A673 (cell line): ENCODE measurements around the gene CYTH3. TPM values are rescaled to one million over a fixed set of nuclear protein-coding genes. Genes with fewer than 3 reads are reported as not detected.

Source experiments
- BruUV-seq: library from RNA; stranded (reverse); fragments of 400-500 nt; replicated peaks from 2 replicates; lab custom pipeline; 2021; lab: Mats Ljungman, UMichigan
- CTCF ChIA-PET: fragments of 300-600 bp; sonication (Branson Sonifier 250); formaldehyde crosslinking; loops from one replicate; lab custom pipeline; 2022; ENCODE audit warnings: antibody characterized with exemption; lab: Charles Lee
- POLR2A ChIA-PET: fragments of 300-600 bp; sonication (Branson Sonifier 250); formaldehyde crosslinking; loops from one replicate; lab custom pipeline; 2022; ENCODE audit warnings: antibody characterized with exemption; ENCODE audit not compliant: low non-redundant PET; lab: Charles Lee
- DNase-seq: peaks from one replicate; pipeline ENCODE4 v3.0.0-alpha.2; 2015; ENCODE audit warnings: low spot score
- H3K27ac ChIP-seq: fragments of 200-600 bp; sonication (generic); 2 replicates; pipeline ENCODE4 v1.5.1; 2016; ENCODE audit warnings: mixed run types, low read depth, mild to moderate bottlenecking, mixed read lengths, antibody characterized with exemption, low read length; ENCODE audit not compliant: poor library complexity, severe bottlenecking
- H3K27me3 ChIP-seq: fragments of 200-600 bp; sonication (generic); replicated peaks from 2 replicates; pipeline ENCODE4 v1.6.1; 2017; ENCODE audit warnings: mixed run types, low read depth, mild to moderate bottlenecking, mixed read lengths, antibody characterized with exemption, low read length; ENCODE audit not compliant: insufficient read depth, poor library complexity
- H3K36me3 ChIP-seq: fragments of 200-600 bp; sonication (generic); 2 replicates; pipeline ENCODE4 v1.6.1; 2016; ENCODE audit warnings: mixed run types, mild to moderate bottlenecking, mixed read lengths, antibody characterized with exemption, low read length; ENCODE audit not compliant: insufficient read depth, poor library complexity, severe bottlenecking
- H3K4me1 ChIP-seq: fragments of 200-600 bp; sonication (generic); 2 replicates; pipeline ENCODE4 v1.6.1; 2017; ENCODE audit warnings: mixed run types, mild to moderate bottlenecking, mixed read lengths, antibody characterized with exemption, low read length; ENCODE audit not compliant: insufficient read depth, poor library complexity, severe bottlenecking
- H3K4me3 ChIP-seq: fragments of 200-600 bp; sonication (generic); 2 replicates; pipeline ENCODE4 v1.5.1; 2016; ENCODE audit warnings: low read depth, mixed run types, mild to moderate bottlenecking, mixed read lengths, low read length; ENCODE audit not compliant: poor library complexity, severe bottlenecking
- H3K9me3 ChIP-seq: fragments of 200-600 bp; sonication (generic); 2 replicates; pipeline ENCODE4 v1.6.1; 2016; ENCODE audit warnings: mixed run types, low read depth, mild to moderate bottlenecking, mixed read lengths, antibody characterized with exemption, low read length; ENCODE audit not compliant: poor library complexity, severe bottlenecking
- CTCF ChIP-seq: fragments of 300-800, 200-600 bp; sonication (generic); conservative IDR thresholded peaks from 2 replicates; pipeline ENCODE4 v1.5.1; 2017; ENCODE audit warnings: low read depth, mild to moderate bottlenecking, antibody characterized with exemption, low read length, moderate library complexity, mixed read lengths
- EZH2 ChIP-seq: fragments of 200-600 bp; sonication (generic); IDR thresholded peaks from 2 replicates; pipeline ENCODE4 v1.6.1; 2017; ENCODE audit warnings: borderline replicate concordance, low read depth, mild to moderate bottlenecking, mixed read lengths, antibody characterized with exemption, low read length; ENCODE audit not compliant: poor library complexity, severe bottlenecking
- intact Hi-C: fragments of 100-400 bp; cut with micrococcal nuclease; formaldehyde crosslinking; loops from one replicate; pipeline ENCODE4 v1.10.0; 2022; ENCODE audit not compliant: unreplicated experiment
- total RNA-seq: library from RNA; stranded (reverse); gene quantifications from 2 replicates; pipeline ENCODE4 v1.2.3, GENCODE V29; 2021

The CYTH3 gene
- total RNA-seq, 1 experiment from 2014 or later, result 20.2 TPM

GRCh38 chr7:6130007-6130587 is 142.3 kb downstream of the CYTH3 start:
- Histone ChIP-seq H3K27me3 (no peaks in the 10 kb centered on the region), H3K36me3 (peaks cover 34% of the 10 kb centered on the region), H3K4me1 (no peaks in the 10 kb centered on the region), H3K9me3 (no peaks in the 10 kb centered on the region), H3K27ac (no peak overlapping the region), H3K4me3 (no peak overlapping the region)
- intact Hi-C loops, result no loop called here
- ChIA-PET POLR2A (no interaction called here), CTCF (no interaction called here)
- BruUV-seq, result no TSS peak
- DNase-seq, result no peak
- TF ChIP-seq CTCF, result no peak
- no peak for TF ChIP-seq EZH2

GRCh38 chr7:6128205-6128604 is 144.2 kb downstream of the CYTH3 start:
- Histone ChIP-seq H3K36me3 (peaks cover 39% of the 10 kb centered on the region), H3K9me3 (no peaks in the 10 kb centered on the region), H3K4me1 (no peaks in the 10 kb centered on the region), H3K4me3 (no peak overlapping the region), H3K27me3 (no peaks in the 10 kb centered on the region), H3K27ac (no peak overlapping the region)
- BruUV-seq, result no TSS peak
- CTCF ChIA-PET, result no interaction called here
- intact Hi-C loops, result no loop called here
- POLR2A ChIA-PET, result no interaction called here
- TF ChIP-seq EZH2, result no peak
- no peak for TF ChIP-seq CTCF
- no peak for DNase-seq

GRCh38 chr7:6127110-6127490 is 145.3 kb downstream of the CYTH3 start:
- POLR2A ChIA-PET, result no interaction called here
- BruUV-seq, result no TSS peak
- DNase-seq, result no peak
- CTCF ChIA-PET, result no interaction called here
- H3K4me1 ChIP-seq, result no peaks in the 10 kb centered on the region
- no peak overlapping the region for H3K4me3 ChIP-seq
- no peaks in the 10 kb centered on the region for H3K9me3 ChIP-seq
- intact Hi-C loops, result no loop called here
- TF ChIP-seq EZH2 (no peak), CTCF (no peak)
- peaks cover 43% of the 10 kb centered on the region for H3K36me3 ChIP-seq
- no peak overlapping the region for H3K27ac ChIP-seq
- no peaks in the 10 kb centered on the region for H3K27me3 ChIP-seq
